Cardiac muscle cell (in vitro differentiated cells and primary cell): ENCODE data around the gene GVQW3. TPM values are rescaled to one million over a fixed set of nuclear protein-coding genes. Genes with fewer than 3 reads are reported as not detected.

Experiments used
- DNase-seq, 2 donors: peaks; one replicate each; pipeline versions ENCODE4 v3.0.0 to v3.0.0-alpha.2; 2010 to 2017; ENCODE audit warnings: low read depth in 1 of 2, low spot score in 1 of 2
- H3K27ac ChIP-seq: fragments of 200-600 bp; sonication (generic); 2 replicates; pipeline ENCODE4 v1.5.1; 2016
- H3K27me3 ChIP-seq: fragments of 200-600 bp; sonication (generic); 2 replicates; pipeline ENCODE4 v1.6.0; 2016; ENCODE audit warnings: control low read depth
- H3K36me3 ChIP-seq: fragments of 200-600 bp; sonication (generic); 2 replicates; pipeline ENCODE4 v1.5.1; 2016; ENCODE audit warnings: control low read depth
- H3K4me1 ChIP-seq: fragments of 200-600 bp; sonication (generic); 2 replicates; pipeline ENCODE4 v1.8.1; 2017; ENCODE audit warnings: low read depth, mild to moderate bottlenecking, mixed run types
- H3K4me3 ChIP-seq: fragments of 200-600 bp; sonication (generic); 2 replicates; pipeline ENCODE4 v1.5.1; 2016; ENCODE audit warnings: mild to moderate bottlenecking
- H3K9me3 ChIP-seq: fragments of 200-600 bp; sonication (generic); 2 replicates; pipeline ENCODE4 v1.5.1; 2017; ENCODE audit warnings: low read depth, mild to moderate bottlenecking, control low read depth
- polyA plus RNA-seq: library from polyadenylated mRNA; unstranded; fragments of >200 nt; fragmentation: Nextera tagmentation; extraction: Ambion mirVana; gene quantifications from 2 replicates; pipeline ENCODE4 v1.2.1, GENCODE V29; 2016
- total RNA-seq: library from RNA; depleted of rRNA; stranded (reverse); fragments of >200 nt; gene quantifications from 2 replicates; pipeline ENCODE4 v1.2.3, GENCODE V29; 2016
- TF ChIP-seq, protein P1 (sequence below): IDR thresholded peaks from 2 replicates; pipeline ENCODE4 v1.5.1; 2012; ENCODE audit warnings: low read depth, mild to moderate bottlenecking, low read length

The GVQW3 gene
- total and polyA plus RNA-seq, 2 experiments from 2014 or later, result 3.9 to 13.3 TPM

DNA sequence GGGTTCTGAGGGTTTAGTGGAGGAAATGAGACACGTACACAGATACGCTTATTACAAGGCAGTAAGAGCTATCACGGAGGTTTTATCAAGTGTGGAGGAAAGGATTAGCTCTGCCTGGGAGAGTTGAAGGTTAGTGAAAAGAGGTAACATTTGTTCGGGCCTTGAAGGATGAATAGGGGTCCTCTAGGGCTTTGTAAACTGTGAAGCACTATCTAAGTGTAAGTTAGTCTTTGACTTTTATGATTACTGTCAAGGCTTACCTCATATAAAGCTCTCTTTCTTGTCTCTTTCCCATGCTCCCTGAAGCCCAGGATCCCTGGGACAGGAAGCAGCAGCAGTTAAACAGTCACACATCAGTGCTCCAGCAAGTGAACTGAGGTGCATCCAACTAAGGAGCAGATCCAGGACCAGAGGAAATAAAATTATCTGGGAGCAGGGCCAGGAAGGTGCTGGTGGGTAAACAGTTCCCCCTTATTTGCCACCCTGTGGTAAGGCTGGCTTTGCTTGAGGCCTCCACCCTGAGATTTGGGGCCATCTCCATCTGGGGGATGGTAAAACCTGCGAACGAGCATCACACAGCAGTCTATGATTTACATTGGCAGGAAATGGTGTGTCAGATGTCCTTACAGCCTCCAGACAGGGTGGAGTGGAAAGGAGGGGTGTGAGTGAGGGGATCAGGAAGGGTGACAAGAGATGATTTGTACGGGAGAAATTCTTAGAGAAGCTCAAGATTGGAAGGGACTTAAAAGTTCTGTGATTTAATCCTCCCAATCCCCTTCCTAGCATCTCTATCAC lies 27.2 kb downstream of the GVQW3 start:
- DNase-seq, result no peak
- H3K4me3 ChIP-seq, result no peak overlapping the region
- H3K36me3 ChIP-seq, result no peaks in the 10 kb centered on the region
- peaks cover 3% of the 10 kb centered on the region for H3K4me1 ChIP-seq
- no peak overlapping the region for H3K27ac ChIP-seq
- TF ChIP-seq, protein P1, sequence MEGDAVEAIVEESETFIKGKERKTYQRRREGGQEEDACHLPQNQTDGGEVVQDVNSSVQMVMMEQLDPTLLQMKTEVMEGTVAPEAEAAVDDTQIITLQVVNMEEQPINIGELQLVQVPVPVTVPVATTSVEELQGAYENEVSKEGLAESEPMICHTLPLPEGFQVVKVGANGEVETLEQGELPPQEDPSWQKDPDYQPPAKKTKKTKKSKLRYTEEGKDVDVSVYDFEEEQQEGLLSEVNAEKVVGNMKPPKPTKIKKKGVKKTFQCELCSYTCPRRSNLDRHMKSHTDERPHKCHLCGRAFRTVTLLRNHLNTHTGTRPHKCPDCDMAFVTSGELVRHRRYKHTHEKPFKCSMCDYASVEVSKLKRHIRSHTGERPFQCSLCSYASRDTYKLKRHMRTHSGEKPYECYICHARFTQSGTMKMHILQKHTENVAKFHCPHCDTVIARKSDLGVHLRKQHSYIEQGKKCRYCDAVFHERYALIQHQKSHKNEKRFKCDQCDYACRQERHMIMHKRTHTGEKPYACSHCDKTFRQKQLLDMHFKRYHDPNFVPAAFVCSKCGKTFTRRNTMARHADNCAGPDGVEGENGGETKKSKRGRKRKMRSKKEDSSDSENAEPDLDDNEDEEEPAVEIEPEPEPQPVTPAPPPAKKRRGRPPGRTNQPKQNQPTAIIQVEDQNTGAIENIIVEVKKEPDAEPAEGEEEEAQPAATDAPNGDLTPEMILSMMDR, result no peak
- no peaks in the 10 kb centered on the region for H3K27me3 ChIP-seq
- no peaks in the 10 kb centered on the region for H3K9me3 ChIP-seq

DNA sequence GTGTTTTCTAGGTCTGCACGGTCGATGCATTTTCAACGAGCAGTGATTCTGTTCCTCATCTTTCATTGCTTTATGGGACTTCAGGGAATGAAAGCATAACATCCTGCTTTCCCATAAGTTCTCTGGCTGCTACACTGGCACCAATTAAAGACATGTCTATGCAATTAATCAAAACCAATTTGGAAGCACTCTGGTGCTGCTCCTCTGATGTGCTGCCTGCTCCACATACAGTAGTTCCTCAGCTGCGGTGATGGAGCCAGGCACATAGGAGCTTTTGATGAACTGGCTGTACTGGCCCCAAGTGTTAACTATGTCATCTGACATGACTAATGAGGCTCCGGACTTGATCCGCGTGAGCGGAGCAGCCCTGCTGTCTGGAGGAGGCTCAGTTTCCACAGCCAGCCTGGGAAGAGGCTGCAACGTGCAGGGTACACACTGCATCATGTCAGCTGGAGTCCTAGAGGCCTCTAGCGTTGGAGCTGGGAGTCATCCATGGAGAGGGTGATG lies 29.8 kb downstream of the GVQW3 start:
- TF ChIP-seq, protein P1, result no peak
- H3K4me3 ChIP-seq, result no peak overlapping the region
- H3K36me3 ChIP-seq, result no peaks in the 10 kb centered on the region
- H3K27ac ChIP-seq, result no peak overlapping the region
- DNase-seq, result no peak
- no peaks in the 10 kb centered on the region for H3K9me3 ChIP-seq
- peaks cover 3% of the 10 kb centered on the region for H3K4me1 ChIP-seq
- no peaks in the 10 kb centered on the region for H3K27me3 ChIP-seq

GRCh38 chr11:76415073-76415472 lies 34.0 kb downstream of the GVQW3 start:
- Histone ChIP-seq H3K4me3 (no peak overlapping the region), H3K4me1 (no peaks in the 10 kb centered on the region), H3K27me3 (no peaks in the 10 kb centered on the region), H3K27ac (no peak overlapping the region), H3K9me3 (no peaks in the 10 kb centered on the region), H3K36me3 (no peaks in the 10 kb centered on the region)
- no peak for DNase-seq
- TF ChIP-seq, protein P1, result no peak

DNA sequence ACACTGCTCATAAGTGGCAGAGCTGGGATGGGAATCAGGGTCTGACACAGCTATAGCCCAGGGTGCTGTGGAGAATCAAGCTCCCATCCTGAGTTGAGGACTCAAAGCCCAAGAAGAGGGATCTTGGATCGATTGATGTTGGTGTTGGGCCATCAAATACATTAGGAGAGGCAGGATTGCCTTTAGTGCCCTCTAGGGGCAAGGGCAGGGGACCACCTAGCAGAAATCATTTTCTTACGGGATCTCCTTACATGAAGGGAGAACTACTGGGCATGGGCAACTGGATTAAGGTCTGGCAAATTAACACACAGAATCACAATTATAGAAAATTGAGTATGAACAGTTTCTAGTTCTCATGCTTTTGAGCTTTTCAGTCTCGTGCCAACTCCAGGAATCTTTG lies 38.8 kb downstream of the GVQW3 start:
- Histone ChIP-seq H3K4me3 (no peak overlapping the region), H3K4me1 (no peaks in the 10 kb centered on the region), H3K9me3 (no peaks in the 10 kb centered on the region), H3K27me3 (no peaks in the 10 kb centered on the region), H3K36me3 (no peaks in the 10 kb centered on the region), H3K27ac (no peak overlapping the region)
- peak in 1 of 2 donors; percentile 3 for DNase-seq
- TF ChIP-seq, protein P1, result peak; percentile 35

DNA sequence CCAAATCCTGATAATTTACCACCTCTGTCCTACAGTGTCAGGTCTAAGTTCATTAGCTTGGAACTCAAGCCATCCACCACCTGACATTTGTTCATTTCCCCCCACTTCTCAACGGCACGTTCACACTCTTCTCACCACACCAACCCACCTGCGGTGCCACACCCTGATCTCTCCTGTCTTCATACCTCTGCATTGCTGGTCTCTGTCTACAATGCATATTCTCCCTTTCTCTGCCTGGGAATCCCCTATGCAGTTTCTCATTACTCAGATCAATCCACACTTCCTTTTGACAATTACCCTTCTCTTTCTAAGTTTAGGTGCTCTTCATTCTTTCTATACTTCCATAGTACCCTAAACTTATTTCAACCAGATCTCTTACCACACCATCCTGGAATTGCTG lies 43.3 kb downstream of the GVQW3 start:
- H3K27me3 ChIP-seq, result no peaks in the 10 kb centered on the region
- no peaks in the 10 kb centered on the region for H3K36me3 ChIP-seq
- H3K4me1 ChIP-seq, result peaks cover 7% of the 10 kb centered on the region
- DNase-seq, result no peak
- no peak overlapping the region for H3K27ac ChIP-seq
- no peak overlapping the region for H3K4me3 ChIP-seq
- H3K9me3 ChIP-seq, result no peaks in the 10 kb centered on the region
- TF ChIP-seq, protein P1, result no peak
